G401 (cell line): ENCODE results near the gene SPTY2D1. TPM values are rescaled to one million over a fixed set of nuclear protein-coding genes. Genes with fewer than 3 reads are reported as not detected.

Experiments
- DNase-seq: peaks from one replicate; pipeline ENCODE4 v3.0.0-alpha.2; 2015; ENCODE audit warnings: low spot score
- in situ Hi-C: cut with HindIII; loops from 2 replicates; pipeline ENCODE4 v1.10.0; 2016; ENCODE audit warnings: low sequenced_read_pairs, mixed read lengths
- total RNA-seq: library from RNA; depleted of rRNA; stranded (reverse); fragments of >200 nt; shearing (Covaris generic); gene quantifications from 2 replicates; pipeline ENCODE4 v1.2.3, GENCODE V29; 2014; rRNA removed

The SPTY2D1 gene
- total RNA-seq, 1 experiment from 2014 or later = 20.9 TPM

DNA sequence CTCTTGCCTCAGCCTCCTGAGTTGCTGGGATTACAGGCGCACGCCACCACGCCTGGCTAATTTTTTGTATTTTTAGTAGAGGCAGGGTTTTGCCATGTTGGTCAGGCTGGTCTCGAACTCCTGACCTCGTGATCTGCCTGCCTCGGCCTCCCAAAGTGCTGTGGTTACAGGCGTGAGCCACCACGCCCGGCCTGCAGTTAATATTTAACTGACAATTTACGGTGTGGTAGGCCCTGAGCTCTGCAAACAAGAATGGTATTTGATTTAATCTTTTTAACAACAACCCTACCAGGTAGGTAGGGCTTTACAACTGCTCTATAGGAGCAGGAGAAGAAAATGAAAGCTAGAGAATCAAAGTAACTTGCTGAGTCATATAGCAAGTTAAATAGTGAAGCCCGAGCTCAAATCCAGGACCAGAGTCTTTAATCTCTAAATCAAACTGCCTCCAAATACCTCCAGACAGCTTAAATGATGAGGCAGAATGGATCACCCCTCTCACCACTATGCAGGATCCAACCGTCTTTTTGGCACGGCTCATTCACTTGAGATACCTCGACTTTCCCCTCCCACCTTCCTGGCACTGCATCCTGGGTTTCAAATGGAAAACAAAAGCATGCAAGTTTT is 55.1 kb downstream of the SPTY2D1 start:
- DNase-seq = no peak
- in situ Hi-C loops = no loop called here

DNA sequence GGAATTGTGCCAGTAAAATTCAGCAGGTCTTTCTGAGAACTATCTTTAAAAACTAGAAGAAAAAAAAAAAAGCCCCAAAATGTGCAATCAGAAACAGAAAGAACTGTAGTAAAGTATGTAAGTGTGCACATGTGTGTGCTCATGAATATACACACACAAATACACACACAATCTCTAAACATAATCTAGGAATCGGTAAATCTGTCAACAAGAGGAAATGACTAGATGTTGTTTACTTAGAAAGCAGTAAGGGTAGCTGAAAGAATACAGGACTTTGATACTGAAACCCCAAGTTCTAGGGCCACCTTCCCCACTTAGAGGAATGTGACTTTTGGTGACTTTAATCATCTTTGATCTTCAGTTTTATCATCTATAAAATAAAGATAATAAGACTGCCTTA is 58.8 kb downstream of the SPTY2D1 start:
- no peak for DNase-seq
- in situ Hi-C loops = no loop called here

DNA sequence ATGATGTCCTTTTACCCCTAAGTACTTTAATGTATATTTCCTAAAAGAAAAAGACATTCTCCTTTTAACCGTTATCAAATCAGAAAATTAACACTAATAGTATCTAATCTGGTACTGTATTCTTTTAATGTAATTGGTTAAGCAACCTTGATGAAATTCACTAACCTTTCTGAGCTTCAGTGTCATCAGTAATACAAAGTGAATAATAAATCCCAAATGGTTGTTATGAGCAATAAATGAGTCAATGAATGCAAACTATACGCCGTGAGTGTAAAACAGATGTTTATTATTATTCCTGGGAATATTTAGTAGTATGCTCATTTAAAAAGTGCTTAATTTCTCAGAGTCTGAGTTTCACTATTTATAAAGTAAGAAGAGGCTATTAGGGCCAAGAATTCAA is 67.1 kb downstream of the SPTY2D1 start:
- in situ Hi-C loops = no loop called here
- DNase-seq = no peak

DNA sequence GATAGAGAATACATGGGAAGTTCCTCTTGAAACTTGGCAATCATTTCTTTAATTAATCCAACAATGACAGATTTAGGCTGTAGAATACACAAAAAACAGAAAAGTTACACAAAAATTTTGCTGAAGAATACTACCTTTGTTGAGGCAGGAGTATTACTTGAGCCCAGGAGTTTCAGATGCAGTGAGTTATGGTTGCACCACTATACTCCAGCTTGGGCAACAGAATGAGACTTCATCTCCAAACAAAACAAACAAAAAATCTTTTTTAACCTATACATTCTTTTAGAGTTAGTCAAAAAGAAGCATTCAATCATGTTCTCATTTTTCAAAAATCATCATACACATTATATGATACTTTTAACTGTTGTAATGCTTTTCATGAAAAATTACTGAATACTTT is 67.7 kb downstream of the SPTY2D1 start:
- in situ Hi-C loops = no loop called here

DNA sequence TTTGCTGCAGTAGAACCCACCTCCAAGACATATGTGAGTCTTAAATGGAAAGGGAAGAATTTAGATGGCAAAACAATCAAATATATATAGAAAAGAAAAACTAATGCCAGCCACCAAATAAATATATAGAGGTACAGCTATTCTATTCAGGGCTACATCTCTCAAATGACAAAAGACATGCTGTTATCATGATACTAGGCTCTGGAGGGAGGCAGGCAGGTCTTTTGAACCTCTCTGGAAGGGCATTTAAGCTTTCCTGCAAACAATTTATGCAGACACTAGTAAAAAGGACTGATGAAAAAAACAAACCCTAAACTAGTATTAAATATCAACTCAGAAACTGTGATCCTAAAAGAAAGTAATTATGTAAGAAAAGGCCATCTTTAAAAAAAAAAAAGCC is 70.0 kb downstream of the SPTY2D1 start:
- DNase-seq = no peak
- in situ Hi-C loops = no loop called here

More for the DNA sequence above, 67.7 kb downstream of the SPTY2D1 start:
- DNase-seq = no peak

DNA sequence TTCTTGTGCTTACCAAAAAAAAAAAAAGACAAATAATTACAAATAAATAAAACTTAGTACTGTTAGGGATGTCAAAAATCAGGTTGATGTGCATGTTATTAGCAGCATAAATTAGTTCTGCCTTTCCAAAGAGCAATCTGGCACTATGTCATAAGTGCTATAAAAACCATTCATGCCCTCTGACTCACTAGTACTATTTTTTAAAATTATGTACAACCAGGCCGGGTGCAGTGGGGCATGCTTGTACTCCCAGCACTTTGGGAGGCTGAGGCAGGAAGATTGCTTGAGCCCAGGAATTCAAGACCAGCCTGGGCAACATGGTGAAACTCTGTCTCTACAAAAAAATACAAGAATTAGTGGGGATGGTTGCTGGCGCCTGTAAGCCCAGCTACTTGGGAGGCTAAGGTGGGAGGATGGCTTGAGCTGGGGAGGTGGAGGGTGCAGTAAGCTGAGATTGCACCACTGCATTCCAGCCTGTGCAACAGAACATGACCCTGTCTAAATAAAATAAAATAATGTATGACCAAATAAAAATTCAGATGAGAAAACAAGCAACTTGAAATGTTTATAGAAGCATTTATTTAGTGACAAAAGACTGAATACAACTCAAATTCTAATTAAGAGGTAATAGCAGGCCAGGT is 70.9 kb downstream of the SPTY2D1 start:
- no peak for DNase-seq
- in situ Hi-C loops = no loop called here

Other genes with a start within 250 kb of the SPTY2D1 start
- gene LDHA, start 239.8 kb downstream of the SPTY2D1 start, total RNA-seq = 543 and 699 TPM in 2 replicates
- gene LDHC, start 222.0 kb downstream of the SPTY2D1 start, total RNA-seq = not detected in 2 replicates
- not detected in 2 replicates for gene LDHAL6A, start 178.5 kb downstream of the SPTY2D1 start, total RNA-seq
- gene TSG101, start 107.4 kb downstream of the SPTY2D1 start, total RNA-seq = 71.3 and 111 TPM in 2 replicates
- gene UEVLD, start 45.6 kb downstream of the SPTY2D1 start, total RNA-seq = 15.1 and 18.5 TPM in 2 replicates
- not detected in 2 replicates for gene MISFA, start 34.6 kb downstream of the SPTY2D1 start, total RNA-seq
- 0.34 and 0.55 TPM in 2 replicates for gene TMEM86A, start 64.4 kb upstream of the SPTY2D1 start, total RNA-seq
- not detected in 2 replicates for gene IGSF22, start 91.8 kb upstream of the SPTY2D1 start, total RNA-seq
- not detected in 2 replicates for gene PTPN5, start 157.5 kb upstream of the SPTY2D1 start, total RNA-seq